HepG2 (cell line): ENCODE results near the gene TOX4. TPM values are rescaled to one million over a fixed set of nuclear protein-coding genes. Genes with fewer than 3 reads are reported as not detected.

ENCODE experiments used
- ATAC-seq: fragments of 200-7000 bp; cut with Tn5 transposase; 3 replicates; pipeline ENCODE4 v1.9.1; 2020; ENCODE audit warnings: mild to moderate bottlenecking, moderate library complexity
- BruUV-seq: library from RNA; stranded (reverse); fragments of 400-500 nt; replicated peaks from 2 replicates; lab custom pipeline; 2021; lab: Mats Ljungman, UMichigan
- CTCF ChIA-PET: fragments of 300-600 bp; formaldehyde crosslinking; extraction: SDS; loops from one replicate; lab custom pipeline; 2021; ENCODE audit warnings: low total read pairs, inconsistent platforms, low intra/inter-chr PET ratio; lab: Yijun Ruan, JAX
- POLR2A ChIA-PET: fragments of 350-600 bp; sonication (Branson Sonifier 250); formaldehyde crosslinking; loops from one replicate; lab custom pipeline; 2020; ENCODE audit warnings: antibody characterized with exemption, inconsistent platforms; lab: Yijun Ruan, JAX
- DNase-seq: peaks from one replicate; pipeline ENCODE4 v3.0.0-alpha.2; 2015; ENCODE audit warnings: low spot score
- FAIRE-seq: peaks from 3 replicates; lab custom pipeline; 2011; peaks lifted over from hg19 to GRCh38; lab: Jason Lieb, UNC
- H2AFZ ChIP-seq: one replicate; pipeline ENCODE4 v1.6.1; 2011; ENCODE audit warnings: low read length, inconsistent platforms
- H3K27ac ChIP-seq: fragments of 300-600 bp; 3 replicates; pipeline ENCODE4 v1.8.0; 2011; ENCODE audit warnings: mixed run types, mild to moderate bottlenecking, mixed read lengths, low read length, inconsistent platforms; ENCODE audit not compliant: insufficient read depth; ENCODE audit errors: extremely low read length
- H3K27me3 ChIP-seq, 2 experiments: fragments of 200-600 bp in 1 of 2; 2 replicates in 1 of 2; 3 replicates in 1 of 2; pipeline versions ENCODE4 v1.6.0 to v1.8.0; 2011; ENCODE audit warnings: low read length in 2 of 2, mild to moderate bottlenecking in 2 of 2, moderate library complexity in 2 of 2, inconsistent platforms in 1 of 2; ENCODE audit not compliant: insufficient read depth in 2 of 2, control insufficient read depth in 1 of 2
- H3K36me3 ChIP-seq, 2 experiments: fragments of 200-600 bp in 1 of 2; replicated peaks in 1 of 2; 2 replicates in 1 of 2; 3 replicates in 1 of 2; pipeline versions ENCODE4 v1.5.1 to v1.8.0; 2011; ENCODE audit warnings: low read length in 2 of 2, inconsistent platforms in 1 of 2; ENCODE audit not compliant: insufficient read depth in 2 of 2, control insufficient read depth in 1 of 2
- H3K4me1 ChIP-seq: 2 replicates; pipeline ENCODE4 v1.5.1; 2012; ENCODE audit warnings: low read length, inconsistent platforms; ENCODE audit not compliant: insufficient read depth
- H3K4me2 ChIP-seq: 2 replicates; pipeline ENCODE4 v1.6.0; 2011; ENCODE audit warnings: low read depth, low read length, inconsistent platforms
- H3K4me3 ChIP-seq, 3 experiments: fragments of 200-600 bp in 1 of 3; sonication (generic), shearing (Covaris generic) in 1 of 3; replicated peaks in 1 of 3; 2 replicates each; pipeline ENCODE4 v1.5.1; 2011 to 2016; ENCODE audit warnings: low read length in 3 of 3, inconsistent platforms in 2 of 3, low read depth in 2 of 3, mild to moderate bottlenecking in 2 of 3, control low read depth in 1 of 3, mixed read lengths in 1 of 3; ENCODE audit not compliant: insufficient read depth in 1 of 3
- H3K79me2 ChIP-seq: one replicate; pipeline ENCODE4 v1.6.1; 2011; ENCODE audit warnings: low read length, inconsistent platforms; ENCODE audit not compliant: insufficient read depth
- H3K9ac ChIP-seq: 2 replicates; pipeline ENCODE4 v1.6.0; 2011; ENCODE audit warnings: mild to moderate bottlenecking, low read depth, low read length, inconsistent platforms; ENCODE audit not compliant: insufficient read depth
- H3K9me3 ChIP-seq: 2 replicates; pipeline ENCODE4 v1.5.1; 2012; ENCODE audit warnings: mild to moderate bottlenecking, low read length
- H4K20me1 ChIP-seq: 2 replicates; pipeline ENCODE4 v1.6.0; 2011; ENCODE audit warnings: inconsistent platforms, mild to moderate bottlenecking, low read length, moderate library complexity; ENCODE audit not compliant: insufficient read depth
- CERS6 ChIP-seq: sonication (generic); formaldehyde crosslinking; IDR thresholded peaks from 2 replicates; pipeline ENCODE4 v1.5.0; 2020; ENCODE audit warnings: missing genetic modification reagents
- ELK4 ChIP-seq: sonication (generic); formaldehyde crosslinking; IDR thresholded peaks from 2 replicates; pipeline ENCODE4 v1.9.0; 2021; ENCODE audit warnings: missing genetic modification reagents, borderline replicate concordance
- HNRNPK ChIP-seq: fragments of 200-400 bp; formaldehyde crosslinking; IDR thresholded peaks from 2 replicates; pipeline ENCODE4 v1.6.1; 2018; ENCODE audit warnings: low read length, low read depth, moderate library complexity, mild to moderate bottlenecking; ENCODE audit not compliant: poor library complexity, severe bottlenecking
- KLF11 ChIP-seq: IDR thresholded peaks from 2 replicates; pipeline ENCODE4 v1.6.1; 2016; ENCODE audit warnings: missing compliant biosample characterization
- NKX3-1 ChIP-seq: sonication (generic); formaldehyde crosslinking; IDR thresholded peaks from 2 replicates; pipeline ENCODE4 v1.5.0; 2020; ENCODE audit warnings: missing genetic modification reagents
- PAWR ChIP-seq: sonication (generic); formaldehyde crosslinking; IDR thresholded peaks from 2 replicates; pipeline ENCODE4 v1.4.0; 2020; ENCODE audit warnings: missing genetic modification reagents, mild to moderate bottlenecking, borderline replicate concordance
- POLR2G ChIP-seq: fragments of 200-400 bp; formaldehyde crosslinking; IDR thresholded peaks from 2 replicates; pipeline ENCODE4 v1.6.1; 2018; ENCODE audit warnings: mild to moderate bottlenecking, low read depth, low read length, moderate library complexity
- SAFB2 ChIP-seq: sonication (generic); formaldehyde crosslinking; IDR thresholded peaks from 2 replicates; pipeline ENCODE4 v1.5.1; 2020; ENCODE audit warnings: missing genetic modification reagents, low read depth, mild to moderate bottlenecking, borderline replicate concordance
- SETDB1 ChIP-seq: sonication (generic); formaldehyde crosslinking; IDR thresholded peaks from 2 replicates; pipeline ENCODE4 v1.5.1; 2020; ENCODE audit warnings: missing genetic modification reagents, mild to moderate bottlenecking, borderline replicate concordance
- SMARCC2 ChIP-seq: fragments of 450-650 bp; IDR thresholded peaks from 2 replicates; pipeline ENCODE4 v1.6.1; 2017; ENCODE audit warnings: antibody characterized with exemption, mild to moderate bottlenecking
- USF2 ChIP-seq, 2 experiments: sonication (generic) in 1 of 2; formaldehyde crosslinking in 1 of 2; IDR thresholded peaks; 2 replicates each; pipeline versions ENCODE4 v1.5.1 to v1.6.1; 2011 to 2020; ENCODE audit warnings: borderline replicate concordance in 1 of 2, low read depth in 1 of 2, low read length in 1 of 2, mild to moderate bottlenecking in 1 of 2, missing genetic modification reagents in 1 of 2, moderate library complexity in 1 of 2
- ZNF451 ChIP-seq: sonication (generic); formaldehyde crosslinking; IDR thresholded peaks from 2 replicates; pipeline ENCODE4 v1.5.0; 2020; ENCODE audit warnings: mild to moderate bottlenecking, missing genetic modification reagents
- ZSCAN29 ChIP-seq: sonication (generic); formaldehyde crosslinking; conservative IDR thresholded peaks from 2 replicates; pipeline ENCODE4 v1.4.0; 2020; ENCODE audit warnings: mild to moderate bottlenecking, missing genetic modification reagents
- WGBS: methylation state at CpG from one replicate; pipeline ENCODE4 v1.1.6; 2017; ENCODE audit warnings: low lambda C conversion rate; 5-methylcytosine and 5-hydroxymethylcytosine counted together
- in situ Hi-C: cut with HindIII; loops from 2 replicates; pipeline ENCODE4 v1.10.0; 2017; ENCODE audit warnings: low pct_unique_long_range_greater_than_20kb; ENCODE audit not compliant: extremely low pct_ligation_motif_present
- intact Hi-C: fragments of 100-400 bp; cut with micrococcal nuclease; formaldehyde crosslinking; loops from one replicate; pipeline ENCODE4 v1.10.0; 2022; ENCODE audit not compliant: unreplicated experiment
- polyA plus RNA-seq, 8 experiments: library from polyadenylated mRNA; depleted of rRNA in 3 of 8; stranded (reverse) in 7 of 8; unstranded in 1 of 8; fragments of >200 nt; fragmentation: Illumina TruSeq in 4 of 8; extraction: Trizol in 4 of 8; gene quantifications; 2 replicates each; pipeline versions ENCODE4 v1.2.1 to v1.2.3, GENCODE V29; 2011 to 2016; ENCODE audit warnings: low read depth in 4 of 8, missing spikeins in 1 of 8, mixed read lengths in 1 of 8; ENCODE audit not compliant: insufficient read depth in 1 of 8
- total RNA-seq, 5 experiments: library from RNA; depleted of rRNA; stranded (reverse); fragments of >200 nt; fragmentation: Illumina TruSeq; extraction: Trizol; gene quantifications; 2 replicates each; pipeline ENCODE4 v1.2.3, GENCODE V29; 2016; ENCODE audit warnings: low read depth in 1 of 5

TOX4 gene
- total and polyA plus RNA-seq, 2 of the 13 experiments (the other 11 are each of a cell fraction or from before 2014, with no cell fraction given): 71.8 to 163 TPM

- Histone ChIP-seq H3K9ac (no peak overlapping the region), H4K20me1 (0 out of 2 replicates have a peak, but pooled peaks cover 2% of the 10 kb centered on the region), H3K4me1 (no peaks in the 10 kb centered on the region), H3K4me2 (no peak overlapping the region), H3K27me3 (no peaks in the 10 kb centered on the region), H3K36me3 (peaks cover 37 to 72% of the 10 kb centered on the region in 2 experiments), H3K9me3 (no peaks in the 10 kb centered on the region), H2AFZ (no peak overlapping the region), H3K27ac (no peak overlapping the region), H3K4me3 (no peak overlapping the region), H3K79me2 (peaks cover 7% of the 10 kb centered on the region)
- intact Hi-C loops: no loop called here
- CTCF ChIA-PET: interaction anchor here (1.4 kb wide), 1 partner anchor 56 kb away, joined by 5 read pairs; no protein-coding TSS in a partner anchor
- ATAC-seq (no peak), DNase-seq (no peak), FAIRE-seq (no peak)
- no peak for TF ChIP-seq ZNF451 (CRISPR knock-in tag)
- peak; percentile 42; the same call in 1 of the 2 replicates for TF ChIP-seq POLR2G
- BruUV-seq: no TSS peak
- in situ Hi-C loops: loop anchor here (5.0 kb wide), 1 partner anchor 56 kb away; no protein-coding TSS in a partner anchor
- POLR2A ChIA-PET: interaction anchor here (0.7 to 8.7 kb wide), 3 partner anchors 9 to 56 kb away, joined by 3 to 91 read pairs (median 6); partner anchors contain the start of gene METTL3
- 95% methylated on average over 5 of the region's 5 CpGs for WGBS
Measured at GRCh38 chr14:21501568-21501967, 24.6 kb downstream of the TOX4 start.

GRCh38 chr14:21503376-21503775 is 26.4 kb downstream of the TOX4 start:
- no peak for FAIRE-seq
- Histone ChIP-seq H4K20me1 (0 out of 2 replicates have a peak, but pooled peaks cover 1% of the 10 kb centered on the region), H3K4me3 (no peak overlapping the region), H3K9ac (no peak overlapping the region), H3K4me1 (no peaks in the 10 kb centered on the region; the same call in 1 of the 2 replicates), H3K4me2 (no peak overlapping the region), H3K79me2 (peaks cover 23% of the 10 kb centered on the region), H3K36me3 (peaks cover 33 to 66% of the 10 kb centered on the region in 2 experiments), H2AFZ (no peak overlapping the region), H3K27me3 (no peaks in the 10 kb centered on the region), H3K27ac (no peak overlapping the region), H3K9me3 (no peaks in the 10 kb centered on the region)
- no peak for DNase-seq
- BruUV-seq: no TSS peak
- CTCF ChIA-PET: no interaction called here
- intact Hi-C loops (no loop called here), in situ Hi-C loops (loop anchor here (5.0 kb wide), 1 partner anchor 54 kb away; no protein-coding TSS in a partner anchor)
- POLR2A ChIA-PET: no interaction called here
- peak; percentile 13; the same call in 2 of the 3 replicates for ATAC-seq
- WGBS: 93% methylated on average over 4 of the region's 4 CpGs
- TF ChIP-seq SMARCC2: no peak
- TF ChIP-seq HNRNPK: no peak
- no peak for TF ChIP-seq ELK4 (CRISPR knock-in tag)
- TF ChIP-seq ZSCAN29 (CRISPR knock-in tag): no peak
- no peak for TF ChIP-seq KLF11
- no peak for TF ChIP-seq PAWR (CRISPR knock-in tag)
- TF ChIP-seq SAFB2 (CRISPR knock-in tag): no peak
- TF ChIP-seq CERS6 (CRISPR knock-in tag): no peak
- no peak for TF ChIP-seq NKX3-1 (CRISPR knock-in tag)
- no peak for TF ChIP-seq SETDB1 (CRISPR knock-in tag)
- no peak for TF ChIP-seq USF2 (IDR thresholded peaks at IDR 0.05; ENCODE audit: low read depth, low read length)
- TF ChIP-seq USF2 (CRISPR knock-in tag; IDR thresholded peaks at IDR 0.05; ENCODE audit: borderline replicate concordance): no peak
